HG02763 (cell line): ENCODE data around the gene DDX24.

Experiments used
- ATAC-seq: cut with Tn5 transposase; IDR thresholded peaks from one replicate; pipeline ENCODE4 v1.9.1; 2021; ENCODE audit warnings: mild to moderate bottlenecking, moderate library complexity; ENCODE audit not compliant: unreplicated experiment

DDX24 gene

DNA sequence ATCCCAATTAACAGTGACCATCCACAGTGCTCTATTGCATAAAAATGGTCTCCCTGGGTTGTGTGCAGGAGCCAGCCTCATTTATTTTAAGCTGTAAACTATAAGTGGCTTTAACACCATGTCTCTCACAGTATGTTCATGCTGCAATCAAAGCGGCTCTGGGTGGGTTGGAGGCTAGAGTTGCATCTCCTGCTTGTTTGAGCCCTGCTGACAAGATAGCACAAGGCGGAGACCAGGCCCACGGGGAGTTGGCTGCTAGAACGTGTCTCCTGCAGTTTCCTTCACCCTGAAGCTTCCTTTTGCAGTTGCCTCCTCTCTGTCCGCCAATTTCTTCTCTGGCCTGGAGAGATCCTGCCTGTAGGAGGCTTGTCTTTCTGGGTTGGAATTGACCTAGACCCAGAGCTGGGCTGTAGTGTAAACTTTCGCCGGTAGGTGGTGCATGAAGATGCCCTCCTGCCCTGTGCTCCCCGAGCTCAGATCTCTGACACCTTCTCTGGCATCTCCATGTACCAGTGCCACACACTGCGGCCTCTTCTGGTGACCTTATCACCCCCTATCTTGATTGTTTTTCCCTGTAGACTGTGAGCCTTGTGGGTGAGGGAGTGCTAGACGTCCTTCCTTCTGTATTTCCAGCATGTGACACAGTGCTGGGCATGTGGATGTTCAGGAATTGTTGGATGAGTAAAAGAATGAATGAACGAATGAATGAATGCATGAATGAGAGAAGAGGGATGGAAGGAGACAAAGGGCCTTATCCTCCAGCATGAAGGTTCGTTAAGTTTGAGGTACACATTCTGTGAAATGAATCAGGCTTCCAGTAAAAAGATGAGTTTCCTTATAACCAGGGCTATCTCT is 44.5 kb downstream of the DDX24 start:
- ATAC-seq = peak; percentile 80

- ATAC-seq = no peak
Observed at GRCh38 chr14:94034886-94035285, 46.1 kb downstream of the DDX24 start.

DNA sequence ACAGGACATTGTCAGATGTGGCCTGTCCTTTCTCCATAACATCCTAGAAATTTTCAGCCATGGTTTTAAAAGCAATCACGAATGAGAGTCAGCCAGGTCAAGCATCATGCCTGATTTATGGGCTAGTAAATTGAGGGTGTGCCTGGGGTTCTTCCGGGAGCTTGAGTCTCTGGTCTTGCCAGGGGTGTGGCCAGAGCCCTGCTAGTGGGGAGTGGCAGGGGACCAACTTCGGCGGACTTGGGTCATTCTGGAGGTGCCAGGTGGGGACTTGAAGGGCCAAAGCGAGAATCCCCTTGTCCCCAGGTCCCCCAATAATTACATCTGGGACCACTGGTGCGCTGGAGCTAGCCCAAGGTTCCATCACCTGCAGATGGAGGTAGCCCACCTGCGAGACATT is 49.1 kb downstream of the DDX24 start:
- ATAC-seq = no peak

DNA sequence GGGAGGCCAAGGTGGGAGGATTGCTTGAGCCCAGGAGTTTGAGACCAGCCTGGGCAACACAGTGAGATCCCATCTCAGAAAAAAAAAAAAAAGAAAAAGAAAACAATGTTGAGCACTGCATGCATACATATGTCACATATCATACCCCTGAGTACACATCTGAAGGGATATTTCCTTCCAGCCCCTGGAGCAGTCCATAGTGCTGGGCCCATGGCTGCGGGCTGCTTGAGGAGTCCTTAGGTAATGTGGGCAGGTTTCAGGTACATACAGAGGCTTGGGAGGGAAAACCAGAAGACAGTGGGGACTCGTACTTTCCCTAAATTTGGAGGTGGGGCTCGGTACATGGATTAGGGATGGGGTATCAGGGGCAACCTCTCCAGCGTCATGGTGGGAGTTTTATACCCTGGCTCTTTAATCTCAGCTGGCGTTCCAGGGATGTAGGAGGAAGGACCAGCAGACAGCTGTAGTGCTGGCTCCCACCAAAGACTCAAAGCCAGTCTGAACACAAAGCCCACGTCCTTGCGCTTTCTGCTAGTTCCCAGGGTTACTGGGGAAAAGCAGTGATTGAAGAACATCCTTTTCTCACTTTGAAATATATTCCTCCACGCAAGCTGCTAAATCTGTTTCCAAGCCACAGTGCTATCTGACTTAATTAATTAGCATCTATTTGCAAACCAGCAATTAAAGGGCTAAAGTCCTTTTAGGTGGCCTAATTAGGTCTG is 49.7 kb downstream of the DDX24 start:
- no peak for ATAC-seq

DNA sequence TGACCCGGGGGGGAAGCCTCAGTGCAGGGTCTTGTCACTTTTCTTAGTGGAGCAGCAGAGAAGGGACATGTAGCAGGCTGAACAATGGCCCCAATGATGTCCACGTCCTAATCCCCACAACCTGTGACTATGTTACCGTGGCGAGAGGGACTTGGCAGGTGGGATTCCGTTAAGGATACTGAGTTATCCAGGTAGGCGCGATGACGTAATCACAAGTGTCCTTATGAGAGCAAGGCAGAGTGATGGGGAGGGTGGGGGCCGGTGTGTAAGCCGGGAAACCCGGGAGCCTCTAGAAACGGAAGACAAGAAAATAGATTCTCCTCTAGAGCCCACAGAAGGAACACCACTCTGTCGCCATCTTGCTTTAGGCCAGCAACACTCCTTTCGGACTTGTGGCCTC is 50.4 kb downstream of the DDX24 start:
- ATAC-seq = no peak

DNA sequence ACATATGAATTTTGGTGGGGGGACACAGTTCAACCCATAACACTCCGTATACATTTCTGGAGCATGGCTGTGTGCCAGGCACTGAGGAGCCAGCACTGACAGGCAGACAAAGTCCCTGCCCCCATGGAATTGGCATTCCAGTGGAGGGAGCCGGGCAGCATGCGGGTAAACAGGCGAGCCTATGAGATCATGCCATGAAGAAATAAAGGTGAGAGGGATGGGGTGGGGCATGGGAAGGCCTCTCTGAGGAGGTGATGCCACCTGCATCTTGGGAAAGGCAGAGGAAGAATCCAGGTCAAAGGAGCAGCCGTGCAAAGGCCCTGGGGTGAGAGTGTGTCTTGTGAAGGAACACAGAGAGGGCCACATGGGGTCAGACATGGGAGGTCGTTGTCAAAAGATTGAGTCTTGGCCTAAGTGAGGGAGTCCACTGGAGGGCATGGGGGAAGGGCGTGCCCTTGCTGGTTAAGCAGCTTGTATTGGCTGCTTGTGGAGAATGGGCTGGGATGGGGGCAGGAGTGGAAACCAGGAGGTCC is 51.3 kb downstream of the DDX24 start:
- ATAC-seq = no peak

- no peak for ATAC-seq
Observed at GRCh38 chr14:94029265-94029664, 51.7 kb downstream of the DDX24 start.

DNA sequence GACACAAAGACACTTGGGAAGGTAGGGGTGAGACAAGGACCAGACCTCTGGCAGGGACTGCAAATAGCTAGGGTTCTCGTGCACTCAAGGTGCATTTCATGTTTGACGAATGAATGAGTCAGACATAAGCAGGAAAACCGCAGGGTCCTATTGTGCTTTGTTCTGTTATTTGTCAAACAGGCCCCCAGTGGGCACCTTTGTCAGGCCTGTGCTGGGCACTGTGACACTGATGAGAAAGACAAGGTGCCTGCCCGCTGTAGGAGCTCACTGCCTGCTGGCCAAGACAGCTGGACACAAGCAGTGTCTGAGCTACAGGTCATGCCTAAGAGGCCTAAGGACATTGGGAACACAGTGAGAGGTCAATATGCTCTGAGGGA is 52.6 kb downstream of the DDX24 start:
- no peak for ATAC-seq

DNA sequence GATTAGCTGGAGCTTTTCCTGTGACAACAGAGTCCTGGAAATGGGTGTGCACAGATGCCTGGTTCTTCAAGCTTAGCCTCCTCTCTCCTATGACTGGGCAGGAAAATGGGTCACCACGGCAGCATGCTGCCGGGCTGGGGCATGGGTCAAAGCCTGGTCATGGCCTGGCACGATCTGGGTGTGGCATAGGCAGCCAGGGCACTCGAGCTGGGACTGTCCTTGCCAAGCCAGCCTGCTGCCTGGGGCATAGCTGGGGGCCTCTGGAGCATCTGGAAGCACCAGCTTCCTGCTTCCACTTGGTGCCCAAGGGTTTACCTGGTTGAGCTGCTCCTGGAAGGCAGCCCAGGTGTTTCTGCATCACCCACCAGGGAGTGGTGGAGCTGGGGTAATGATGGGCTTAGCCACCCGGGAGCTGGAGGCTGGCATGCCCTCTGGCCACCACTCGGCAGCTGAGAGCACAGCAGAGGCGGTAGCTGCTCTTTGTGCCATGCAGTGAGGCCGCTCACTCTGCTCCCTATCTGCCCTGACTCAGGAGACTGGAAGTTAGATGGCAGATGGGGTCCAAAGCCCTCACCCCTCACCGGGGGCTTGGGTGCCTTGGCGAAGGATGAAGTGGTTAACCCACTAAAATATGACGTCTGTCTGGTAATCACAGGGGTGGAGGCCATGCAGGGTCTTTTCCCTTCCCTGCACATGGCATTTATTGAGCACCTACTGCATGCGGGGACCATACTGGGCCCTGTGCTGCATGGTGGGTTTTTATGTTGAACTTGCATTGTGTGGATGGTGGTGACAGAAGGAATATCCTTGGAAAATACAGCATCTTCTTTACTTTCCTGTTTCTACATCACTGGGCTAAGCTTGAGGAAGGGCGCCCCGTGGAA is 53.2 kb downstream of the DDX24 start:
- ATAC-seq = no peak

- no peak for ATAC-seq
Observed at GRCh38 chr14:94026889-94027469, 54.0 kb downstream of the DDX24 start.

GRCh38 chr14:94026173-94026888 is 54.7 kb downstream of the DDX24 start, which contains the start of gene OTUB2:
Gene OTUB2, plus strand, starts transcription at chr14:94026340. Its CDS starts 198 bp downstream, at chr14:94026538.
- ATAC-seq = peak; percentile 100

DNA sequence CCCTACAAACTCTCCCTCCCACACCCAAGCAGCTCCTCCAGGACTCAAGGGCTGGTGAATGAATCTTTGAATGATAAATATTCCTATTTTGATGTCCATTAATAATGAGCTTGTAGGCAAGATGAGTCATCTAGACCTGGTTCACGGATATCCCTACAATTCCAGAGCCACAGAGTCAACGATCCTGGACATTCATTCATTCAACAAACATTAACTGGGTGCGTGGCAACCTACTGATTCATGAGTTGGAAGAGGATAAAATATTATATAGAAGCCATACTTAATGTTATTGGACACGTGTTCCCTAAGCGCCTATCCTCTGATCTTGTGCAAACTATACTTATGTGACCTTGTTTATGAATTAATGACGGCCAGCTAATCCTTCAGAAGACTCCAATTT is 55.3 kb downstream of the DDX24 start:
- no peak for ATAC-seq

GRCh38 chr14:94024549-94024948 is 56.5 kb downstream of the DDX24 start:
- ATAC-seq = no peak

DNA sequence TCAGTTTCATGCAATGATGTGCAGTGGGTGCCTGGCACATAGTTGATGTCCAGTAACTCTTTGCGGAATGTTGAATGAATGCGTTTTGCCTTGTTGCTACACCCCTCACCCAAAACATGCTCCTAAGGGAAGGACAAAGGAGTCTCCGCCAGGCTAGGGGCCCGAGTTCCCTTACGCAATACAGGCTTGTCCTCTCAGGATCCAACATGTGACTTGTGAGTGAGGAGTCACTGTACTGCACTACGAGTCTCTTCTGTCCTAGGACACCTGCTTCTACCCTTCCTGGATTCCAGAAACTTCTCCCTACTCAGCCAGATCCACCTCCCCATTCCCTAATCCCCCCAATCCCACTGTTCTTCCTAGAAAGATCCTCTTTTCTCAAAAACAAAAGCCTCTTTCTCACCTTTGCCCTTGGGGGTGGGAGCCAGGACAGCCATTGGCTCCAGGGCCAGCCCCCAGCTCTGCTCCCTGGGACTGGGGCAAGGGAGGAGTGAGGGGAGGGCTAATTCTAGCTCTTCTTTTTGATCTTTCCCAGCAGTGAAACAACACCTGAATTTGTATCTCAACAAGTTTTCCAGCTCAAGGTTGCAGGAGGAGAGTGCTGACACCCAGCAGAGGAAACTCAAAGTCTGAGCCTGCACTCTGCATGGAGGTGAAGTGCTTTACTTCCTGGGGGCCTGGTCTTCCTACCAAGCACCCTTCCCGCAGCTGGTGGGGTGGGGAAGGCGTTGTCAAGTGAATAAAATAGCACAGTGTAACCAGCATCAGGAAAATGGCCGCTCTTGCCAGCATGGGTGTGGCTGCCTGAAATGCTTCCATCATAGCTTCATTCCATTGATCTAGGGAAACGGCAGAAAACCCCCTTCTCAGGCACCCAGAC is 58.2 kb downstream of the DDX24 start:
- ATAC-seq = no peak

DNA sequence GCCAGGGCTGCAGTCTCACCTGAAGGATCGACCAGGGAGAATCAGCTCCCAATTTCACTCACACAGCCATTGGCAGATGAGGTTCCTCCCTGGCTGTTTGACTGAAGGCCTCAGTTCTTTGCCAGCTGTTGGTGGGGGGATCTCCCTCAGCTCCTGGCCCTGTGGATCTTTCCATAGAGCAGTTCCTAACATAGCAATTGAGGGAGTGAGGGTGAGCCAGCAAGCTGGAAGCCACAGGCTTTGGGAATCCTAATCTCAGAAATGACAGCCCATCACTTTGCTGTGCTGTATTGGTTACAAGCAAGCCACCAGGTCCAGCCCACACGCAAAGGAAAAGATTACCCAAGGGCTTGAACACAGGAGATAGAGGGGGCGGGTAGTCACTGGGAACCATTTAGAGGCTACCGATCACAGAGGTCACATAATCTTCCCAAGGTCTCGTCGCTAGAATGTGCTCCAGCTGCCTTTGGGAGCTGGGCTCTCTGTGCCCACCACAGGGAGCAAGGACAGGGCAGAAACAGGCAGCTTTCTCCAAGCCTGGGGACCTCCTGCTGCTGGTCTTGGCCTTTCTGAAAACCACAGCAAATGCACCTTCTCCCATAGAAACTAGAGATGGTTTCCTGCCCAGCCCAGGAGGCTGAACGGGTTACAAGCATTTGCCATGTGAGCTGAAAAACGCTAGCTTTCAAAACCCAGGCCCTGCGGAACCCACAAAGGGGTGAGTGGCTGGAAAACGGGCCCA is 59.4 kb downstream of the DDX24 start:
- ATAC-seq = no peak

DNA sequence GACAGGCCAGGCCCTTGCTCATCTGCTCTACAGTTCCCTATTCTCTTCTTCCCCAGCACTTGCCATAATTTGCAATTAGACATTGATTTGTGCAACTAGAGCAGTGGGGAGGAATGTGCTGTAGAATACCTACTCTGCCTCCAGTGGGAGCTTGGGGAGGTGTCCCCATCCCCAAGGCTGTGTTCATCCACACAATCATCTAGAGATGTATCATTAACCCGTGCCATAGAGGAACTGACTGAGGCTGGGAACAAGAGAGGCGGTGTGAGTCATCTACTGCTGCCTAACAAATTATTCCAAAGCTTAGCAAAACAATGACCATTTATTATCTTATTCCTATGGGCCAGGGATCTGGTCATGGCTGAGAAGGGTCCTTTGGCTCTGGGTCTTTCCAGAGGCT is 60.0 kb downstream of the DDX24 start:
- ATAC-seq = no peak

DNA sequence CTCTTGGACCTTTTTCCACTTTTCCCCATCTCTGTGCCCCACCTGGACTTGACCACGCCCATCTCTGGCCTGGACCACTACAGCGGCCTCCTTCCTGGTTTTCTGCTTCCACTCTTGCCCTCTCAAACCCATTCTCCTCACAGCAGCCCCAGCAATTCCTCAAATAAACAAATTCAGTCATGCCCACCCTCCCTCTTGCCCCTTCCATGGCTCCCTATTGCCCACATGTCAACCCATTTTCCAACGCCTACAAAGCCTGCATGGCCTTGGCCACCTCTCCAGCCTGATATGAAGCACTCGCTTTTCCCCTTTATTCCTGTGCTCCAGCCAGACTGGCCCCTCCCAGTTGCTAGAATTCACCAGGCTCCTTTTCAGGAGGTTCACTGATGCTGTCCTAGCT is 60.7 kb downstream of the DDX24 start:
- no peak for ATAC-seq

- no peak for ATAC-seq
Observed at GRCh38 chr14:94019329-94019728, 61.7 kb downstream of the DDX24 start.
